IPS-18a (cell line): Measurements from ENCODE around the gene TECPR2.
"Not testable (repeated sequence)": the region's sequence is repeated elsewhere in the genome, so short reads cannot be mapped to it uniquely, and the experiment has no call there.

Source experiments
- H3K27ac ChIP-seq: one replicate; pipeline ENCODE4 v1.5.1; 2013; ENCODE audit warnings: low read length
- H3K27me3 ChIP-seq: one replicate; pipeline ENCODE4 v1.6.1; 2013; ENCODE audit warnings: mild to moderate bottlenecking, low read length; ENCODE audit not compliant: control insufficient read depth, insufficient read depth
- H3K36me3 ChIP-seq: one replicate; pipeline ENCODE4 v1.6.1; 2013; ENCODE audit warnings: low read depth, low read length; ENCODE audit not compliant: control insufficient read depth
- H3K4me1 ChIP-seq: one replicate; pipeline ENCODE4 v1.6.1; 2013; ENCODE audit warnings: low read depth, low read length; ENCODE audit not compliant: control insufficient read depth
- H3K4me3 ChIP-seq: one replicate; pipeline ENCODE4 v1.5.1; 2013; ENCODE audit warnings: low read length
- H3K9ac ChIP-seq: one replicate; pipeline ENCODE4 v1.6.1; 2013; ENCODE audit warnings: mild to moderate bottlenecking, low read length, moderate library complexity
- H3K9me3 ChIP-seq: one replicate; pipeline ENCODE4 v1.6.1; 2013; ENCODE audit warnings: low read depth, low read length; ENCODE audit not compliant: control insufficient read depth

TECPR2 gene

DNA sequence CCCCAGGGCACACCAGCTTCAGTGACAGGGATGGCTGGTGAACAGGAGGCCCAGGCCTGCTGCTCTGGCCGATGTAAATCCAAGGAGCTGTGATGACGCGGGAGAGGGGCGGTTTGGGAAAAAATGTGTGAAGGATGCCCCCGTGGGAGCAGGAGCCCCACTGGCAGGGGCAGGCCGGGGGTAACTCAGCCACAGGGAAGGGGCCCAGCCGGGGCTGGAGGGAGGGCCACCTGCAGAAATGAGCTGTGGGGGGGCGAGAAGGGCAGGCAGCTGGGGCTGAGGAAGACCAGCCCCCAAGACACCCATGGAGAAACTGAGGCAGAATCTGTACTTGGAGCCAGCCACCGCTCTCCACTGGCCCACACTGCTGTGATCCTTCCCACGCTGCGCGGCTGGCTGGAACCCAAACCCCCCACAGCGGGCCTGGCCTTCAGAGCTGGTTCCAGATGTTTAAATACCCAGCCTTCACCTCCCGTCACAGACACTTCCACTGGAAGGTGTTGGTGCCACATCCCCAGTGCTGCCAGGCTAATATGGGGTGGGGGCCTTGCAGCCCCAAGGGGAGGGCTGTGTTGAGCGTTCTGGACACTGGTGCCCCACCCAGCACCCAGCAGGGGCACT is 175.3 kb downstream of the TECPR2 start:
- H3K27me3 ChIP-seq: no peaks in the 10 kb centered on the region
- no peak overlapping the region for H3K9ac ChIP-seq
- no peaks in the 10 kb centered on the region for H3K4me1 ChIP-seq
- H3K4me3 ChIP-seq: no peak overlapping the region
- no peaks in the 10 kb centered on the region for H3K9me3 ChIP-seq
- no peak overlapping the region for H3K27ac ChIP-seq
- H3K36me3 ChIP-seq: no peaks in the 10 kb centered on the region

DNA sequence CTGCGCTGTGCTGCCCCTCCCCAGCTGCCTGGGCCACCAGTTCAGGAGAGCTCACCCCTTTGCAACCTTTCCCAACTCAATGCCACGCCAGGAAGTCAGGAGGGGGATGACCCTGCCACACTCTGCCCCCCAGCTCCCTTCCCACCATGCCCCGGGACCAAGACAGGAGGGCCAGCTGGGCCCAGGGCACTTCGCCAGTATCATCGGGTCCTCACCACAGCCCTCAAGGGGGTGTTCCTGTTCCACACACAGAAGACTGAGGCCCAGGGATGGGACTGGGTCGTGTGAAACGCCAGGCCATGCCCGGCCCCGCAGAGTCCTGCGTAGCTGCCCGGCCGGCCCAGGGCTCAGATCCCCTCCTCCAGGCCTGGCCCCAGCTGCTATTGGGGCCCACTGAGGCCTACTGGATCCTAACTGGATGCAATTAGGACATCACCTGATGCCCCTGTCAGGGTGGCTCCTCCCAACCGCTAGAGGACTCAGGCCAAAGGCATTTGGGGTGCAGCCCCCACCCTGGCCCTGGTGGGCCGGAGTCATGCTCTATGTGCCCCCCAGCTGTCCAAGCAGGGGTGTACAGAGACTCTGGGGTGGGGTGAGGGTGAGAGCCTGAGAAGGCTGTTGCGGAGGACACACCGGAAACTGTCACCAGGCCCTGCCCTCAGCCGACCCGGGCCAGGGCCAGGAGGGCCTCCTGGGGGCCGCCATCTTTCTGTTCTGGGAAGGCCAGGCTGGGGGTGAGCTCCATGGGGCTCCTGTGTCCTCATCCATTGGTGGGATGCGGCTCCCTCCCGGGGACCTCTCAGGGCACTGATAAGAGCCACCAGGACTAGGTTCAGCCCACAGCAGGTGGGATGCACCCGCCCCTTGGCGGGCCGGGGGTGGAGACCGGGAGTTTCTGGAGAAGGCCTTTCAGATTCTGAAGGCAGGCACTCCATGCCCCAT is 176.1 kb downstream of the TECPR2 start:
- H3K36me3 ChIP-seq: no peaks in the 10 kb centered on the region
- H3K9me3 ChIP-seq: no peaks in the 10 kb centered on the region
- H3K4me1 ChIP-seq: no peaks in the 10 kb centered on the region
- no peak overlapping the region for H3K27ac ChIP-seq
- H3K4me3 ChIP-seq: no peak overlapping the region
- H3K9ac ChIP-seq: no peak overlapping the region
- no peaks in the 10 kb centered on the region for H3K27me3 ChIP-seq

DNA sequence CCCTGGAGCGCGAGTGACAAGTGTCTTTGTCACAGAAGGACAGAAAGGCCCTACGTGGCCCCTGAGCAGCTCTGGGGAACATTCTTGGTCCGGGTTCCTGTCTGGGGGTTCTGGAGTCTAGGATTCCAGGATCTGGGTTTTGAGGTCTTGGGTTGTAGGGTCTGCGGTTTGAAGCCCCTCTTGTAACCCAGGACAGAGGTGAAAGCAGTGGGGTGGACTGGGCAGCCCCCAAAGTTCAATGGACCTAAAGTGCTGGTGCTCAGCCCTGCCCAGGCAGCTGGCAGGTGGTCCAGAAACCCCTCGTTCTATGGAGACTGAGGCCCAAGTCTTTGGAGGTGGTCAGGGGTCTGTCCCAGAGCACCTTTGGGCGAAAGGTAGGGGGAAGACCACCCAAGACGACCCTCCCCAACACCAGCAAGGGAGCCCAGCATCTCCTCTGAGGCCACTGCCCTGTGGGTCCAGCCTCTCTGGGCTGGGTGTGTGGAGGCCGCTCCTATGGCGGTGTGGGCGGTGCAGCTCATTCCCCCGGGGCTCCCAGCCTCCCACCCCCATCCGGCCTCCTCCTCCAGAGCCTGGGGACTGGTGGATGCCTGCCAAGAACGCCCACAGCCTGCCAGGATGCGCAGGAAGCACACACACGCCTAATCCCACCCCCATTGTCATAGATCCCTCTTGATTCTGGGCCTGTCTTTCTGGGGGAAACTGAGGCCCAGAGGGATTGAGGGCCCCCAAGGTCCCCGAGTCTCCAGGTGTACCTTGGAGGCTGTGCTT is 177.0 kb downstream of the TECPR2 start:
- H3K27ac ChIP-seq: no peak overlapping the region
- no peaks in the 10 kb centered on the region for H3K36me3 ChIP-seq
- no peak overlapping the region for H3K4me3 ChIP-seq
- peaks cover 3% of the 10 kb centered on the region for H3K4me1 ChIP-seq
- H3K9ac ChIP-seq: no peak overlapping the region
- no peaks in the 10 kb centered on the region for H3K9me3 ChIP-seq
- peaks cover 9% of the 10 kb centered on the region for H3K27me3 ChIP-seq

DNA sequence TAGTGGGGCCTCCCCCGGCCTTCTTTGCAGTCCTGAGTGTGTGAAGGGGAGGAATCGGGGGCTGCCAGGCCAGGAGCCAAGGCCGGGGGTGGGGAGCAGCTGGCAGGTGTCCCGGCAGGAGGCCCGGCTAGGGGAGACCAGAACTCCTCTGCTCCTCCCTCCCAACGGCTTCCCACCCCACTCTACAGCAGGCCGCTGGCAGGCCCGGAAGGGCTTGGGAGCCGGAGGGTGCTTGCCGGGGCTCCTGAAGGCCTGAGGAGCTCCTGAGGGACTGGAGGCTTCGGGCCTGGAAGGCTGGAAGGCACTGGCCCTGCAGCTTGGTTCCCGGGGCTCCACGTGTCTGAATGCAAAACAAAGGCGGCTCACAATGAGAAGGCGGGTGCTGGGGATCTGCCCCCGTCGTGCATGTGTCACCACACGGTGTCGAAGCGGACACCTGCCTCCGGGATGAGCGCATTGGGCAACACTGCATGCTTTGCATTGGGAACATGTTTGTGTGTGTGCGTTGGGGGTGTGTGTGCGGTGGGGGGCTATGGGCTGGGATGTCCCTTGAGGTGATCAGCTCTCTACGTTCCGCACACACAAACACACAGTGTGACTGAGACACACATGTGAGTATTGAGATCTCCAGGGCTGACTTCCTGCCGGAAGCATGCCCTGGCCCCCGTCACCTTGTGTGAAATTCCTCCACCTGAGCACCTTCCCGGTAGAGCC is 177.7 kb downstream of the TECPR2 start:
- no peak overlapping the region for H3K4me3 ChIP-seq
- no peaks in the 10 kb centered on the region for H3K9me3 ChIP-seq
- H3K4me1 ChIP-seq: peaks cover 3% of the 10 kb centered on the region
- H3K36me3 ChIP-seq: no peaks in the 10 kb centered on the region
- no peak overlapping the region for H3K27ac ChIP-seq
- peaks cover 16% of the 10 kb centered on the region for H3K27me3 ChIP-seq
- no peak overlapping the region for H3K9ac ChIP-seq

DNA sequence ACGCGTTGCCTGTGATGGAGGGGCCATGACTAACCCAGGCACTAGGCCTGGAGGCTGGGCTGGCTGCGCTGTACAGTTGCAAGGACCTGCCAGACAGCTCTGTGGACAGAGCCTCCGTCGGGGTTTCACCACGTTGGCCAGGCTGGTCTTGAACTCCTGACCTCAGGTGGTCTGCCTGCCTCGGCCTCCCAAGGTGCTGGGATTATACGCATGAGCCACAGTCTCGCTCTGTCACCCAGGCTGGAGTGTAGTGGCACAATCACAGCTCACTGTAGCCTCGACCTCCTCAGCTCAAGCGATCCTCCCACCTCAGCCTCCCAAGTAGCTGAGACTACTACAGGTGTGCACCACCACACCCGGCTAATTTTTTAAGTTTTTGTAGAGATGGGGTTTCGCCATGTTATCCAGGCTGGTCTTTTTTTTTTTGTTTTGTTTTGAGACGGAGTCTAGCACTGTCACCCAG is 178.3 kb downstream of the TECPR2 start:
- H3K9me3 ChIP-seq, H3K9ac ChIP-seq, H3K4me3 ChIP-seq, H3K4me1 ChIP-seq, H3K36me3 ChIP-seq, H3K27ac ChIP-seq: not testable (repeated sequence)
- peaks cover 16% of the 10 kb centered on the region for H3K27me3 ChIP-seq

DNA sequence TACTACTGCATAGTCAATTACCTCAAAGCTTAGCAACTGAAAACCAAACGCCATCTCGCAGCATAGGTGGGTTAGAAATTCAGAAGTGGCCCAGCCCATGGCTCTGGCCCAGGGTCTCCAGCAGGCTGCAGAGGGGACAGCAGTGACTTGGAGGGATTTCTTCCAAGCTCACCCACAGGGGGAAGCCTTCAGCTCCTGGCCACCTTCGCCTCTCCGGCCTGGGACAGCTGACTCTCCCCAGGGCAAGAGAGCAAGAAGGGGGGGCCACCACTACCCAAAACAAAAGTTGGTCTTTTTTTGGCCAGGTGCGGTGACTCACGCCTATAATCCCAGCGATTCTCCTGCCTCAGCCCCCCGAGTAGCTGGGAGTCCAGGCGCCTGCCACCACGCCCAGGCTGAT is 179.0 kb downstream of the TECPR2 start:
- no peaks in the 10 kb centered on the region for H3K9me3 ChIP-seq
- peaks cover 3% of the 10 kb centered on the region for H3K4me1 ChIP-seq
- H3K27ac ChIP-seq: no peak overlapping the region
- no peak overlapping the region for H3K4me3 ChIP-seq
- H3K27me3 ChIP-seq: peaks cover 16% of the 10 kb centered on the region
- H3K9ac ChIP-seq: no peak overlapping the region
- no peaks in the 10 kb centered on the region for H3K36me3 ChIP-seq

DNA sequence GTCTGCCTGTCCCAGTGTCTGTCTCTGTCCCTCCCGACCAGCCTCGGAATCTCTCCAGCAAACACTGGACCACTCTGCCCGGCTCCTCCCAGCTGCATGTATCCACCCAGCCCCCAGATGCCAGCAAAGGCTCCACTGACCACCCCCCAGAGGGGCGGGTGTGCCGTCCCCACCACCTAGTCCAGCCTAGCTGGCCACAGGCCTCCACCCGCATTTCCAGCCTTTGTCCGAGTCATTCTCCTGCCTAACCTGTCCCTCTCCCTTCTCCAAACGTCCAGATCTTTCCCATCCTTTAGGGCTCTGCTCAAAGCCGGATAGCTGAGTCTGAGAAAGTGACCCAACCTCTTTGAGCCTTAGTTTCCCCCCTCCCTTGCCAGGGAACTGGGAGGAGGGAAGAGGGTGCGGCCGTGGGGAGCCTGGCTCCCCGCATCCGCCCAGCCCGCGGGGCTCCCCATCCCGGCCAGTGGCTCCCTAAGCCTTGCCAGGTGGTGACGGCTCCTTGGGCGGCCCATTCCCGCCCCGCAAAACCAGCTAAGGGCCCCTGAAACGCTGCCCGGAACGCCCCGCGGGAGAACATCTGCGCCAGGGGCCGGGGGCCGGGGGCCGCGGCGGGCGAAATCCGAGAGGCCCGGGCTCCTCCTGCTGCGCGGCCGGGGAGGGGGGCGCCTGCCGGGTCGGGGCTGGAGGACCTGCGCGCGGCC is 181.5 kb downstream of the TECPR2 start:
- H3K9me3 ChIP-seq: no peaks in the 10 kb centered on the region
- H3K9ac ChIP-seq: no peak overlapping the region
- H3K27ac ChIP-seq: no peak overlapping the region
- H3K27me3 ChIP-seq: peaks cover 16% of the 10 kb centered on the region
- H3K4me3 ChIP-seq: no peak overlapping the region
- H3K36me3 ChIP-seq: no peaks in the 10 kb centered on the region
- H3K4me1 ChIP-seq: peaks cover 3% of the 10 kb centered on the region

DNA sequence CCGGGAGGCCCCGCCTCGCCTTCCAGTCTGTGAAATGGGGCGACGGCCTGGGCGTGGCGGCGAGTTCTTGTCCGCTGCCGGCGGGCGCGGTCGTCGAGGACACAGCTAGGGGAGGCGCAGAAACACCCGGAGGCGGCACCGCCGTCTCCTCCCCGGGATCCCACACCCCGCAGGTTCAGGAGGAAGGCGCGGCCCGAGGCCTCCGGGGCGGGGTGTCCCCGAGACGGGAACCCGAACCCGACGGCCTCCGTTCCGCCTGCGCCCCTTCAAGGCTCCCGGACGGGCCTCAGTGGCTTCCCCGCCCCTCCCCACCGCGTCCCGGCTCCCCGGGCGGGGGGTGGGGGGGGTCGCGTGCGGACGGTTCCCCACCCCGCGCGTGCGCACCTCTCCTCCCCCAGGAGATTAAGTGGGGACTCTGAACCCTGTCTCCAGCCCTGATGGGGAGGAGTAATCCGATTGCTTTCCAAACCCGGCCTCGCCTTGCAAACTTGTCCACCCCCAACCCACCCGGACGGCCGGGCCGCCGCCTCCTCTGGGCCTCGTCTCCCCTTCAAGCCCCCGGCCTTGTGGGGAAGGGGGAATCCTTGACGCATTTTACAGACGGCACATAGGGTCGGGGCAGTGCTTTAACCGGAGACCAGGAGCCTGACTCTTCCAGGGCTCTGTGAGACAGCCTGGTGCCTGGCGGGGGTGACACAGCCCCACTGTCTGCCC is 182.2 kb downstream of the TECPR2 start:
- Histone ChIP-seq H3K36me3 (no peaks in the 10 kb centered on the region), H3K27ac (no peak overlapping the region), H3K4me3 (peak overlapping the region; percentile 37), H3K27me3 (peaks cover 16% of the 10 kb centered on the region), H3K9ac (peak overlapping the region; percentile 1), H3K4me1 (peaks cover 3% of the 10 kb centered on the region), H3K9me3 (no peaks in the 10 kb centered on the region)

DNA sequence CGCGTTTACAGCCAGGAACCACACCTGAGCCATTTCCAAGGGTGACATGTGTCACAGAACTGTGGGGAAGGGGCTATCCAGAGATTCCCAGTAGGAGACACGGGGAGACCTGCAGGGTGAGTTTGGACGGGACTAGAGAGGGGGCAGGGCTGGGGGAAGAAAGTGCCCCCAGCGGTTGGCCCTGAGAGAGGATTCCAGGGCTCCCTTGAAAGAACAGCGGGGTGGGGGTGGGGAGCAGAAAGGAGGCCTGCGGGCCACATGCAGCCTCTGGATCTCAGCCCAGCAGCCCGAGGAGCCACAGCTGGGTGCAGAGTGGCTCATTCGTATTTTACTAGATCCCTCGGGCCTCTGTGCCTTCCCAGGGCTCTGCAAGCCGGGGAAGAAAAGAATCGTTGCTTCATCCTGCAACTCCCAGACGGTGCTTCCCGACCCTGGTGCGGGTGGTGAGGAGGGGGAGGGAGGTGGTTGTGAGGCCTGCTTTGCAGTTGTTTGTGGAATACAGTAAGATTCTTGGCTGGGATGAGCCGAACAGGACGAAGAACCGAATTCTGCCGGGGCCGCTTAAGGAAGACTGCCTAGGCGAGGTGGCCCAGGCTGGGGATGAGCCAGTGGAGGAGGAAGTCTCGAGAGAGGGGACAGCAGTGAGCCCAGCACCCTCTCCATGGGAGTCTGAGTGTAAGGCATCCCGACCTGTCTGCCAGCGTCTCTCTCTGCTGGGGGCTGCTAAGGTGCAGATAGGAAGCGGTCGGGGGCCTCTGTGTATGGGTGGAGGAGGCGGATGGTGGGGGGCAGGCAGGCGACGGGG is 182.9 kb downstream of the TECPR2 start:
- H3K9me3 ChIP-seq: no peaks in the 10 kb centered on the region
- no peak overlapping the region for H3K27ac ChIP-seq
- H3K36me3 ChIP-seq: no peaks in the 10 kb centered on the region
- peak overlapping the region; percentile 37 for H3K4me3 ChIP-seq
- peak overlapping the region; percentile 38 for H3K9ac ChIP-seq
- peaks cover 3% of the 10 kb centered on the region for H3K4me1 ChIP-seq
- peaks cover 16% of the 10 kb centered on the region for H3K27me3 ChIP-seq
